Measurements from ENCODE around the gene UQCRH.

The UQCRH gene

DNA sequence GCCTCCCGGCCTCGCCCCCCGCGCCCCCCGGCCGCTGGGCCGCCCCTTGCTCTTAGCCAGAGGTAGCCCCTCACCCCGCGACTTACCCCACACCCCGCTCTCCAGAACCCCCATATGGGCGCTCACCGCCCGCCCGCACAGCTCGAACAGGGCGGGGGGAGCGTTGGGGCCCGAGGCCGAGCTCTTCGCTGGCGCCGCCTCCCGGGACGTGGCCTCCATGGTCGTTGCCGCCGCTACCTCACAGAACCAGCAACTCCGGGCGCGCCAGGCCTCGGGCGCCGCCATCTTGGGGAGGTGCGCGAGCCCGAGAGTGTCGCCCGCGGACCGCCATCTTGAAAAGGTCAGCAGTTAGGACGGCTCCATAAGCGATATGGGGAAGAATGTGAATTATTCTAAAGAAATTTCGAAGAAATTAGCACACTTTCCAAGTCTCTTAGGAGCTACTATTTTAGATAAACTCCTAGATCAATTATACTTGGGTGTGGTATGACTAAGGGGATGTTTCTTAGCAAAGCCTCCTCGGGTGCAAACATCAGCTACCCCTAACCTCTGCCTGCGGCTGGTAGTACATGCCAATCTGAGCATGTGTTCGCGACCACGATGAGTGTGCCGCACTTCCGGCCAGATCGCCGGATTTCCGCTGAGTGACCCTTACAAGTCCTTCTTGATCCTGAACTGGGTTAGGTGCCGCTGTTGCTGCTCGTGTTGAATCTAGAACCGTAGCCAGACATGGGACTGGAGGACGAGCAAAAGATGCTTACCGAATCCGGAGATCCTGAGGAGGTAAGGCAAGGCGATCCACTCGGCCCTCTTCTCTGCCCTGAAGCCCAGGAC, at the start of gene UQCRH, which contains the start of gene LRRC41:
Gene UQCRH, plus strand, starts transcription at position 661 of the 834 bp plus-strand sequence. Its CDS starts 69 bp downstream, at position 730.
Gene LRRC41, minus strand, starts transcription at position 579 of the 834 bp plus-strand sequence. Its CDS starts 294 bp downstream, at position 285.
- DNase-seq (ENCODE audit: low read depth) = peak; percentile 98

- DNase-seq (ENCODE audit: low read depth) = no peak
These were observed 48.8 kb upstream of the UQCRH start for GRCh38 chr1:46254668-46255067.

DNA sequence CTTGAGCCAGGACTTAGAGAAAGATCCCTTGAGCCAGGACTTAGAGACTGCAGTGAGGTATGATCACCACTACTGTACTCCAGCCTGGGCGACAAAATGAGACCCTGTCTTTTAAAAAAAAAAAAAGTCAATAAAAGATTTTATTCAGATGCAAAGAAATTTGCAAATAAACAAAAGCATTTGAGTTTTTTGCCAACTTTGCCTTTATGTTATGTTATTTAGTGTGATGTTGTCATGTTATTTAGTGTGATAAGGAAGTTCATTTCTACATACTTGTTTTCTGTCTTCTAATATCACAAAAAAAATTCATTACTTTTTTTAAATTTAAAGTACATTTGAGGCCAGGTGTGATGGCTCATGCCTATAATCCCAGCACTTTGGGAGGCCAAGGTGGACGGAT, 47.0 kb upstream of the UQCRH start:
- DNase-seq (ENCODE audit: low read depth) = no peak

GRCh38 chr1:46262508-46262907, 41.0 kb upstream of the UQCRH start:
- no peak for DNase-seq (ENCODE audit: low read depth)

- DNase-seq (ENCODE audit: low read depth) = no peak
These were observed 40.4 kb upstream of the UQCRH start for GRCh38 chr1:46263146-46263545.

GRCh38 chr1:46268578-46268977, 34.9 kb upstream of the UQCRH start:
- no peak for DNase-seq (ENCODE audit: low read depth)

DNA sequence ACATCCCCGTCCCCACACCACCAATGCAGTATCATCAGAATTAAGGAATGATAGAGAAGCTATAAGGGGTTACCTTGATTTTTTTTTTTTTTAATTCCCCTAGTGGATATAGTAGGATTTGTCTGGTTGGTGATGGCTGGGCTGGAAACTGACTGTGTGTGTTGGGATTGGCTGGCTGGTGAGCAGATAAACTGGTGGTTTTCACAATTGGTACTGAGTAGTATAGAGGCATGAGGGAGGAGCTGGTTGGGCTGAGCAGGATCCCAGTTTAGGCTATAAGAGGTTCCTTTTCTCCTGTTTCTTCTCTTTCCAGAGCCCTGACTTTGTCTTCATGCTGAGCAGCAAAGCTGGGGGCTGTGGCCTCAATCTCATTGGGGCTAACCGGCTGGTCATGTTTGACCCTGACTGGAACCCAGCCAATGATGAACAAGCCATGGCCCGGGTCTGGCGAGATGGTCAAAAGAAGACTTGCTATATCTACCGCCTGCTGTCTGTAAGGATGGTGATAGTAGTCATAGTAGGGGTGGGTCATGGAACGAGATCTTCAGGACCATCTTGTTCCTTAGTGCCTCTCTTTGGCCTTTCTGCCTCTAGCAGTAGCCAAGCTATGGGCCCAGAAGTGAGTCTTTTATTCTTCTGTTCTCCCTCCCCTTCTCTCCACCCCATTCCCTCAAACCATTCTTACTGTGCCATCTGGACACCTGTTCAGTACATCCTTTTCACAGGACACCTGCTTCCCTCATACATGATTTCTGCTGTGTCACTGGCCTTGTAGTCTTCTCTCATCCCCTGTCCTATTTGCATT, 29.1 kb upstream of the UQCRH start:
- peak; percentile 26 for DNase-seq (ENCODE audit: low read depth)

- no peak for DNase-seq (ENCODE audit: low read depth)
These were observed 28.5 kb upstream of the UQCRH start for GRCh38 chr1:46275030-46275337.

GRCh38 chr1:46277658-46278373, 25.7 kb upstream of the UQCRH start:
- no peak for DNase-seq (ENCODE audit: low read depth)

- peak; percentile 9 for DNase-seq (ENCODE audit: low read depth)
These were observed 24.7 kb upstream of the UQCRH start for GRCh38 chr1:46278807-46279206.

GRCh38 chr1:46280092-46280491, 23.4 kb upstream of the UQCRH start:
- no peak for DNase-seq (ENCODE audit: low read depth)

DNA sequence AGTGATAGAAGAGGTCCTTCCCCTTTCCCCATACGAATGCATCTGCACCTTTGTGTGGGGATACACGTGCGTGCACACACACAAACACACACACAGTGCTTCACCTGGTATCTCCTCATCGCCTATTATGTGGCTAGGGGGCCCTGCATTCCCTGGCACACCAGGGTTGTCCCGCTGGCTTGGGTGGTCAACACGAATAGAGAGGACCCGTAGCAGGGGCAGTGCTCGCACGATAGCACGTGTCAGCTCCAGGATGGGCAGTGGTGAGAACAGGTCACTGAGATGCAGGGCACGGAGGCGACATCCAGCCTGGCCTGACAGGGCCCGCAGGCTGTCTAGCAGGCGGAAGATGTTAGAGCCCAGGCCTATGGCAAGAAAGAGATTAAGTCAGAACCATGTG, 22.5 kb upstream of the UQCRH start:
- DNase-seq (ENCODE audit: low read depth) = no peak

DNA sequence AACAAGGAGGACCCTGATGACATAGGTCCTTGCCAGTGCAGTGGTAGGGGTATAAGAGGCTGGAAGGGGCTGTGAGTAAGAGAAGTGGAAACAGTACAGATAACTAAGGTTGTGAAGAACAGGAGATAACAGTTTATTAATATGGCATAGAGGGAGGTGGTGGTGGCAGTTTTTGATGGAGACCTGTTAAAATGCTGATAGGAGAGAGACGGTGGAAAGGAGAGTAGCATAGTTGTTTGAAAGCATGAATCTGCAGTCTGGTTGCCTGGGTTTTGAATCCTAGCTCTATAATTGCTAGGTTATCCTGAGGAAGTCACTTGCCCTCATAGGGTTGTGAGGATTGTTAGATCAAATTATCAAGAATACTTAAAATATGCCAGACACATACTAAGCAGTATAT, 19.4 kb upstream of the UQCRH start:
- DNase-seq (ENCODE audit: low read depth) = no peak

- peak; percentile 58 for DNase-seq (ENCODE audit: low read depth)
These were observed 18.6 kb upstream of the UQCRH start for GRCh38 chr1:46284597-46285564.

DNA sequence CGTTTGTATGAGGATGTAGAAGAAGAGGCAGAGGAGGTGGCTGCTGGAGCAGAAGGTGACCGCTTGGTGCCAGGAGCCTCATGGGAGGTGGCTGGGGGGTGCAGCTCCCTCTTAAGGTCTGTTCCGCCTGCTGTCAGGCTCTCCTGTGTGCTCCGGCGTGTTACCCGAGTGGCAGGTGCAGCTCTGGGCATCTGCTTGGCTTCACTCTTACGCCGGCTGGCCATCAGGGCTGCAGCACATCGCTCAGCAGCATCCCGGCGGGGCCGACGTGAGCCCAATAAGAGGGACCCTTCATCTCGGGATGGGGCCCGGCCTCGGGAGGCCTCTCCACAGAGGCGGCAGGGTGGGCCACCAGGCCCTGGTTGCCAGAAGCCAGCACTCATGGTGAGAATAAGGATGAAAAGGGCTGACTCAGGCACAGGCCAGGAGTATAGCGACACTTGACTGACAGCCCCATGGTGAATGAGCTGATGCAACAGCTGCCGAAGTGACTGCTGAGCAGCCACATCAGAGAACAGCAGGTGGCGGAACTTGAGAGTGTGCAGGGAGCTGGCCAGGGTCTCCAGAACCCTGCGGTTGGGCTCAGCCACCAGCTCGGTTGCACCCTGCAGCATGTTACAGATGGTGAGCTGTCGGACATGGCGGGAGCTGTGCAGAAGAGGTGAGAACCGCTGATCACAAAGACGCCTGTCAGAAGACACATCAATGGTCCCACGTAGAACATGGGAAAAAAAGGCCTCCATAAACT, 17.6 kb upstream of the UQCRH start:
- no peak for DNase-seq (ENCODE audit: low read depth)

- peak; percentile 71 for DNase-seq (ENCODE audit: low read depth)
These were observed 14.9 kb upstream of the UQCRH start for GRCh38 chr1:46288485-46289133.

DNA sequence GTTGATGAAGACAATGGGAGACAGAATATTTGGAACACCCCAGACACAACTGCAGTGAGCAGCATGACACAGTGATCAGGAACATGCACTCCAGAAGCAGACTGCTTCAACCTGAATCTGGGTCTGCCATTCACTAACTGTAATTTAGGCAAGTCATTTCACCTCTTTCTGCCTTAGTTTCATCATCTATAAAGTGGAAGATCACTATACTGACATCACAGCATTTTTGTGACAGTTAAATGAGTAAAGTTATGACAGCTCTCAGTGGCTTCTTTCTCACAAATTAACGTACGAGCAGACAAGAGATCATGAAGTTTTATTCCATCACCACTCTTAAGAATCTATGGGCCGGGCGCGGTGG, 14.4 kb upstream of the UQCRH start:
- no peak for DNase-seq (ENCODE audit: low read depth)

- DNase-seq (ENCODE audit: low read depth) = no peak
These were observed 13.5 kb upstream of the UQCRH start for GRCh38 chr1:46289976-46290375.

DNA sequence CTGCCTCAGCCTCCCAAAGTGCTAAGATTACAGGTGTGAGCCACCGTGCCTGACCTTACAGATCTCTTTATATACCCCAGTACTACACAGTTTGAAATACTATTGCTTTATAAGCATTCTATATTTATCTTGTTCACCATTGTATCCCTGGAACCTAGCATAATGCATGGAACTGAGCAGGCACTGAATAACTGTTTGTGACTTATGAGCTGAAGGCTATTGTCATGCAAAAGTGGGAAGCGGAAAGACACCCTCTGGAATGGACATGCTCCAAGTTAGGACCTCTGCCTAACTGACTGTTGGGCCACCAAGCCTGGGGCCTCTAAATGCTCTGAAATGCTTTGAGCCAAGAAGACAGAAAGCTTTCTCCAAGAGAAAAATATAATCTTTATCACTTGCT, 8.2 kb upstream of the UQCRH start:
- no peak for DNase-seq (ENCODE audit: low read depth)

GRCh38 chr1:46298387-46298786, 5.1 kb upstream of the UQCRH start:
- DNase-seq (ENCODE audit: low read depth) = peak; percentile 11

Data from iris pigment epithelial cell (primary cell).